ENCODE results near the gene METRN. TPM values are rescaled to one million over a fixed set of nuclear protein-coding genes. Genes with fewer than 3 reads are reported as not detected.

Gene METRN
- polyA plus RNA-seq (ENCODE audit: insufficient read length): 6.3 TPM
- long read RNA-seq, donor 1, transcript METRN-201 (3 exons, 915 nt): minor isoform, 6 of 21 reads
- long read RNA-seq, donor 1, transcript METRN-204 (4 exons, 3,325 nt): major isoform, 15 of 21 reads
- long read RNA-seq, donor 1, partial matches to known transcripts: 0 of 21 reads
- long read RNA-seq, donor 1, other reads (novel, unspliced or antisense): 0 of 21 reads
- long read RNA-seq, donor 2, transcript METRN-204 (4 exons, 3,325 nt): major isoform, 12 of 16 reads
- long read RNA-seq, donor 2, partial matches to known transcripts: 0 of 16 reads
- long read RNA-seq, donor 2, other reads (novel, unspliced or antisense): 0 of 16 reads
- long read RNA-seq, donor 3, transcript METRN-204 (4 exons, 3,325 nt): major isoform, 12 of 20 reads
- long read RNA-seq, donor 3, partial matches to known transcripts: 5 of 20 reads
- long read RNA-seq, donor 3, other reads (novel, unspliced or antisense): 0 of 20 reads
- long read RNA-seq, donor 4, partial matches to known transcripts: 0 of 3 reads
- long read RNA-seq, donor 4, other reads (novel, unspliced or antisense): 0 of 3 reads
- long read RNA-seq, donor 5, transcript METRN-201 (3 exons, 915 nt): minor isoform, 14 of 43 reads
- long read RNA-seq, donor 5, transcript METRN-204 (4 exons, 3,325 nt): major isoform, 28 of 43 reads
- long read RNA-seq, donor 5, partial matches to known transcripts: 0 of 43 reads
- long read RNA-seq, donor 5, other reads (novel, unspliced or antisense): 0 of 43 reads
- long read RNA-seq, donor 6, transcript METRN-204 (4 exons, 3,325 nt): major isoform, 10 of 14 reads
- long read RNA-seq, donor 6, partial matches to known transcripts: 0 of 14 reads
- long read RNA-seq, donor 6, other reads (novel, unspliced or antisense): 0 of 14 reads
- long read RNA-seq, donor 7, transcript METRN-201 (3 exons, 915 nt): minor isoform, 10 of 32 reads
- long read RNA-seq, donor 7, transcript METRN-204 (4 exons, 3,325 nt): major isoform, 21 of 32 reads
- long read RNA-seq, donor 7, partial matches to known transcripts: 0 of 32 reads
- long read RNA-seq, donor 7, other reads (novel, unspliced or antisense): 0 of 32 reads
- long read RNA-seq, donor 8, transcript METRN-204 (4 exons, 3,325 nt): major isoform, 5 of 6 reads
- long read RNA-seq, donor 8, partial matches to known transcripts: 0 of 6 reads
- long read RNA-seq, donor 8, other reads (novel, unspliced or antisense): 0 of 6 reads

DNA sequence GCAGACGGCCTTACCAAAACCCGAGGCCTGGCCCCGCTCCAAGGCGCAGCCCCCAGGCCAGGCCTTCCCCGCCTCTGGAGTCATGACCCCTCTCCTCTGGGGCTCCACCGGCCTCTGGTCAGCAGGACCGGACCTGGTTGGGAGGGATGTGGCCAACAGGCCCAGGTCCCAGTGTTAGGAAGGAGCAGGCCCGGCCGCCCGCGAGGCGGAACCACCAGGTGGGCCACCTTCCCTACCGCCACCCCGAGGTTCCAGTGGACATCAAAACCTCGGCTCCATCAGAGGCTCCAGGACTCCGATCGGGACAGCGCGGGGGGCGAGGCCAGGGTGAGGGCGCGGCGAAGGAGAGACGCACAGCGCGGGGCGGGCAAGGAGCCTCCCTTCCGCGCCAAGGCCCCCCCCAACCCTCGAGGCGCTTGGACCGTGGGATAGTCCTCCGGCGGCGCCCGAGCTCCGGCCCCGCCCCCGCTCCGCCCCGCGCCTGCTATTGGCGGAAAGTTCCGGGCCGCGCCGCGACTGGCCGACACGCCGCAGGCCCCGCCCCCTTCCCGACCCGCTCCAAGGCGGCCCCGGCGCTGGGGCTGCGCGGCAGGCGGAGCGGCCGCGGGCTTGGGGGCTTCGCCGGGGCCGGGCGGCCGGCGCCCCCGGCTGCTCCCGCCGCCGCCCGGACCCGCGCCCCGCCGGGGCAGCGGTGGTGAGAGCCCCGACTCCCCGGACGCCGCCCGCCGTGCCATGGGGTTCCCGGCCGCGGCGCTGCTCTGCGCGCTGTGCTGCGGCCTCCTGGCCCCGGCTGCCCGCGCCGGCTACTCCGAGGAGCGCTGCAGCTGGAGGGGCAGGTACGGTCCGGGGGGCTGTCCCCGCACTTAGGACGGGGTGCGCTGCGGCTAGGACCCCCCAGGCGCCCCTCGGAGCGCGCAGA, at the start of gene METRN:
METRN (plus strand) TSS at position 561 of the 919 bp plus-strand sequence; CDS start at position 733, 172 bp downstream.
- no peak for DNase-seq

DNA sequence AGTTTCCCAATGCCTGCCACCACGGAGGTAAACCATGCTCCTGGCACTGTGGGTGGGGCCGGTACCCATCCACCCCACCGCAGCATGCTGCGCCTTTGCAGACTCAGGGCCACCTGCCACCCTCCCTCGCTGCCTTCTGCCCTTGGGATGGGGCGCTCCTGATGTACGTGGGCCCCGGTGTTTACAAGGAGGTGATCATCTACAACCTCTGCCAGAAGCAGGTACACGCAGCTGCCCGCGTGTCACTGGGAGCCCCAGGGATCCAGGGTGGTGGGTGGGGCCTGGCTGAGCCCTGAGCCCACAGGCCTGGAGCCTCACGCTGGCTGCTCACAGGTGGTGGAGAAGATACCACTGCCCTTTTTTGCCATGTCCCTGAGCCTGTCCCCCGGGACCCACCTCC, 48.3 kb upstream of the METRN start:
- no peak for DNase-seq

DNA sequence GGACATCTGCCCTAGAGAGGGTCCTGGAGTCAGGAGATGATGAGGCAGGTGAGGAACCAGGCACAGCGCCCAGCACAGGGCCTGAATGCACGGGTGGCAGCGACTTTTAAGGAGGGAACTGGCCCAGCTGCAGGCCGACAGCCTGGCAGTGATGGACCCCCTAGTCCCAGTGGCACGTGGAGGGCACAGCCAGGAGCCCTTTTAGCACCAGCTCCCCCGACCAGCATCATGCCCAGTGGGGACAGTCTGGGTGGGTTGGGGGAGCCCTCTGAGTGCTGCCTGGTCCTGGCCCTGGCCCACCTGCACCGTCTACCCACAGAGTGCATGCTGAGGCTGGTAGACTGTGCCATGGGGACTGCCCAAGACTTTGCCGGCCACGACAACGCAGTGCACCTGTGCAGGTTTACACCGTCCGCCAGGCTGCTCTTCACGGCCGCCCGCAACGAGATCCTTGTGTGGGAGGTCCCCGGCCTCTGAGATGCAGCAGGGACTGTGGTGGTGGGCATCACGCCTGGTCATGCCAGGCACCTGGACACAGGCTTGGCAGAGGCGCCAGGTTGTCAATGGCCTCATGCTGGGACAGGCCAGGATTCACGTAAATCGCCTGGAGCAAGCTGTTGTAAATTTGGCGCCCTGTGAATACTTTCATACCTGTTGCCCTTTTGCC, 47.7 kb upstream of the METRN start:
- DNase-seq: no peak

DNA sequence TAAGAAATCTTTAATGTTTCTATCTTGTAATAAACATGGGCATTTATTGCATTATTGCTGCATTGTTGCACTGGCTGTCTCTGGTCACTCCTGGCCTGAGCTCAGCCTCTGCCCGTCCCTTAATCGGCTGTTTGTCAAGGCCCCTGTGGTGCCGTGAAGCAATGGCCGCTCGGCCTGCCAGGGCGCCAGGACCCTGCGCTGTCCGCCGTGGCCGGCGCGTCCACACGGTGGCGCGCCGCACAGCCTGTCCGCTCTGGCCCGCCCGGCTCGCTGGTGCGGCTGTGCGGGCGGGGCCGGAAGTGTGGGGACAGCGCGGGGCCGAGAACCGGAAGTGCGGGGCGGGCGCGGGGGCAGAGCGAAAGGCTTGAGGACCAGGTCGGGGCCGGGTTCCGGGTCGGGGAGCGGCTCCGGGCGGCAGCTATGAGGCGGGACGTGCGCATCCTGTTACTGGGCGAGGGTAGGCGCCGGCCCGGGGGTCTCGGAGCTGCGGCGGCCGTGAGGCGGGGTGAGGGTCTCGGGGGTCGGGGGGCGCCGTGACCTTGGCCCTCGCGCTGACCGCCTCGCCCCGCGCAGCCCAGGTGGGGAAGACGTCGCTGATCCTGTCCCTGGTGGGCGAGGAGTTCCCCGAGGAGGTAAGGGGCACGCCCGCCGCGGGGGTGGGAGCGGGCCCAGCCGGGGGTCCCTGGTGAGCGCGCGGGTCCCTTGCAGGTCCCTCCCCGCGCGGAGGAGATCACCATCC, 47.0 kb upstream of the METRN start, which contains the start of gene RHOT2:
RHOT2 (plus strand) TSS at position 353 of the 739 bp plus-strand sequence; CDS start at position 421, 68 bp downstream.
- peak; percentile 89 for DNase-seq

DNA sequence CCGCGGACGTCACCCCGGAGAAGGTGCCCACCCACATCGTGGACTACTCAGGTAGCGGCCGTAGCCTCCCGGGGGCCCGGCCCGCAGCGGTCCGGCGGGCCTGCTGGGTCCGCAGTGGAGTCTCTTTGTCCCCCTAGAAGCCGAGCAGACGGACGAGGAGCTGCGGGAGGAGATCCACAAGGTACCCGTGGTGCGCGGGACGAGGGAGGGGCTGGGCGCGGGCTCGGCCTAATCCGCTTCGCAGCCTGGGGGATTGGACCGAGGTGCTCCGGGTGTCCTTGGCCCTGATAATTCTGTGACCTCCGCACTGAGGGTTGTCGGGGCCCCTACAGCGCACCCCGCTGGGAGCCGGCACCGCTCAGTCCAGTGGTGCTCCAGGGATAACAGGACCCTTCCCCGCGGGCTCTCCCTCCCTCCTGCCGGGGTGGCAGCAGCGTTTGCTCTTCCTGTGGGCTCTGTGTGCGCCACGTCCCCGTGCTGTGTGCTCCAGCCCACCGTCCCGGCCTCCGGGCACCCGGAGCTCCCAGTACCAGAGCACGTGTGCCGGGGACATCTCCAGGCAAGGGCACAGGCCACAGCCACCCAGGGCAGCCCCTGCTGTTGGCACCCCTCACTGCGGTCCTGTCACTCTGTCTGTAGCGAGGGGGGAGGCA, 46.3 kb upstream of the METRN start:
- DNase-seq: no peak

DNA sequence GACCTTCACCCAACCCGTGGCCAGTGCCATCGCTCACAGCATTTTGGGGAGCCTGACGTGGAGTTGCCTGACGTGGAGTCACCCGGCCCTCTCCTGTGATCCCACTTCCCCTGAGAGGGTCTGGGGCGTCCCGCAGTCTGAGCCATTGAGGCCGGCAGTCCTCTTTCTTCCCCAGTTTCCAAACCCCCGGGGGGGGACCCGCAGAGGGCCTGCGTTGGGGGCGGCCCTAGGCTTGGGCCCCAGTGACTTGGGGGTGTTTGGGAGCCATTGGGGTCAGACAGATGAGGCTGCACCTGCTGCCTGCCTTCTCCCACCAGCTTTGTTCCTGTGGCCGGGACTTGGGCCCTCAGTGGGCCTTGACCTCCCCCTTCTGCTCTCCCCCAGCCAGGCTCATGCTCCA, 45.3 kb upstream of the METRN start:
- DNase-seq: no peak

DNA sequence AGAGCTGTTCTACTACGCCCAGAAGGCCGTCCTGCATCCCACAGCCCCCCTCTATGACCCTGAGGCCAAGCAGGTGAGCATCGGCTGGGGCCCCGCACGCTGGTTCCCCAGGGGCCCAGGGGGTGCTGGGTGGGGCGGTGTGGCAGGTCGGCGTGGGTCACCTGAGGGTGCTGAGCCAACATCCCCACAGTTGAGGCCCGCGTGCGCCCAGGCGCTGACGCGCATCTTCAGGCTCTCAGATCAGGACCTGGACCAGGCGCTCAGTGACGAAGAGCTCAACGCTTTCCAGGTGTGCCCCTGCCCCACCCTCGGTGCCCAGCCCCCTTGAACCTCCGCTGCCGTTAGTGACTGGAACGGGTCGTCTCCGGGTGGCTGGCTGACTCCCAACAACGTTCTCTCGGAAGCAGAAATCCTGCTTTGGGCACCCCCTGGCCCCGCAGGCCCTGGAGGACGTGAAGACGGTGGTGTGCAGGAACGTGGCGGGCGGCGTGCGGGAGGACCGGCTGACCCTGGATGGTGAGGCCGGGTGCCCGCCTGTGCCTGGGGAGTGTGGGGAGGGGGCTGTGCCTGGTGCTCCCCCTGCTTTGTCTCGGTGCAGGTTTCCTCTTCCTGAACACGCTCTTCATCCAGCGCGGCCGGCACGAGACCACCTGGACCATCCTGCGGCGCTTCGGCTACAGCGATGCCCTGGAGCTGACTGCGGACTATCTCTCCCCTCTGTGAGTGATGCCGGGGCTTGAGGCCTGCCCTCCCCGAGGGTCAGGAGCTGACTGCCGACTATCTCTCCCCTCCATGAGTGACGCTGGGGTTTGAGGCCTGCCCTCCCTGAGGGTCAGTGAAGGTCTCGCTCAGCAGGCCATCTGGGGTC, 44.2 kb upstream of the METRN start:
- DNase-seq: no peak

DNA sequence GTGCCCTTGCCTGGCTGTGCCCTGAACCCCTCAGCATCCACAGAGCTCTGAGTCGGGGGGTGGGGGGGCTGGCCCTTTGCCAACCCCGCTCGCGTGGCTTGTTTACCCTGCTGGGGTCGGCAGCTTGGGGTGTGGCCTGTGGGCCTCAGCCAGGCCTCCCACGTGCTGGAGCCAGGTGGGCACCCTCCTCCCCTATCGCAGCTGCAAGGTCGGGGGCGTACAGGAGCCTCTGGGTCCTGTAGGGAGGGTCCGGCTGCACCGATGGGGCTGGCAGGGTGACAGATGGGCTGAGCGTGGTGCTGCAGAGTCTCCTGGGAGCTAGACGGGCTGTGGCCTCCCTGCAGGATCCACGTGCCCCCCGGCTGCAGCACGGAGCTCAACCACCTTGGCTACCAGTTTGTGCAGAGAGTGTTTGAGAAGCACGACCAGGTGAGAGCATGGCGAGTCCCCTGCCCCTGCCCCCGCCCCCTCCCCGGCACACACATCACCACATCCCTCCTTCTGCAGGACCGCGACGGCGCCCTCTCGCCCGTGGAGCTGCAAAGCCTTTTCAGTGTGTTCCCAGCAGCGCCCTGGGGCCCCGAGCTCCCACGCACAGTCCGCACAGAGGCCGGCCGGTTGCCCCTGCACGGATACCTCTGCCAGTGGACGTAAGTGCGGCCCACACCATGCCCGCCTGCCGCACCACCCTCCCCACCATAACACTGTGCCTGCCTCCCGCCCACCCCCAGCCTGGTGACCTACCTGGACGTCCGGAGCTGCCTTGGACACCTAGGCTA, 43.4 kb upstream of the METRN start:
- DNase-seq: no peak

DNA sequence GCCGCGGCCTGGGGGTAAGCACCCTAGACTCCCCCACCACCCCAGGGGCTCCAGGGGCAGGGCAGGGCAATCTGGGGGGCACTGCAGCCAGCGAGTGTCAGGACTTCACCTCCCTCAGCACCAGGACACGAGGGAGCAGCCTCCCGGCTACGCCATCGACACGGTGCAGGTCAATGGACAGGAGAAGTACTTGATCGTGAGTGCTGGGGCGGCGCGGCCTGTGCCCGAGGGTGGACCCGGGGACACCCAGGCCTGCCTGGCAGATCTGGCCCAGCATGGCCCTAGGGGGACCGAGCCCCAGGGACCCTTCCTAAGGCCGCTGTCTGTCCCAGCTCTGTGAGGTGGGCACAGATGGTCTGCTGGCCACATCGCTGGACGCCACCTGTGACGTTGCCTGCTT, 42.5 kb upstream of the METRN start:
- DNase-seq: no peak

DNA sequence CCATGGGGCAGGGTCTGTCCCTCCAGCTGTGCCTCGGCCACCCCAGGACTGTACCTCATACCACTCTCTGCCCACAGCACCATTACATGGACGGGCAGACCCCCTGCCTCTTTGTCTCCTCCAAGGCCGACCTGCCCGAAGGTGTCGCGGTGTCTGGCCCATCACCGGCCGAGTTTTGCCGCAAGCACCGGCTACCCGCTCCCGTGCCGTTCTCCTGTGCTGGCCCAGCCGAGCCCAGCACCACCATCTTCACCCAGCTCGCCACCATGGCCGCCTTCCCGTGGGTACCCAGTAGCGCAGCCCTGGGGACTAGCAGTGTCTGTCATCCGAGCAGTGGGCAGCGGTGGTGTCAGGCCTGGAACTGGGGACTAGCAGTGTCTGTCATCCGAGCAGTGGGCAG, 42.1 kb upstream of the METRN start:
- no peak for DNase-seq

DNA sequence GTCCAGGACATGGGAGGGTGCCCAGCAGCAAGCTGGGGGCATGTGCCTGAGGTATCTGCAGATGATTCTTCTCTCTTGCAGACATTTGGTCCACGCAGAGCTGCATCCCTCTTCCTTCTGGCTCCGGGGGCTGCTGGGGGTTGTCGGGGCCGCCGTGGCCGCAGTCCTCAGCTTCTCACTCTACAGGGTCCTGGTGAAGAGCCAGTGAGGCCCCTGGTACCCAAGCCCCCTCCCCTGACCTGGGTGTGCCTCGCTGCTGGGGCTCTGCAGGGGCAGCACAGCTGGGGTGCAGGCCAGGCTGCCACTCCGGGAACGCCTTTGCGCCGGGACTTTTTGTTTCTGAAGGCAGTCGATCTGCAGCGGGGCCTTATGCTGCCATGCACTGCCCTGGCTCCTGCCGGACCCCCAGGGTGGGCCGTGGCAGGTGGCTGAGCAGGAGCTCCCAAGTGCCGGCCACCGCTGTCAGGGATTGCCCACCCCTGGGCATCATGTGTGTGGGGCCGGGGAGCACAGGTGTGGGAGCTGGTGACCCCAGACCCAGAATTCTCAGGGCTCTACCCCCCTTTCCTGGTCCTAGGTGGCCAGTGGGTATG, 41.4 kb upstream of the METRN start:
- DNase-seq: no peak

DNA sequence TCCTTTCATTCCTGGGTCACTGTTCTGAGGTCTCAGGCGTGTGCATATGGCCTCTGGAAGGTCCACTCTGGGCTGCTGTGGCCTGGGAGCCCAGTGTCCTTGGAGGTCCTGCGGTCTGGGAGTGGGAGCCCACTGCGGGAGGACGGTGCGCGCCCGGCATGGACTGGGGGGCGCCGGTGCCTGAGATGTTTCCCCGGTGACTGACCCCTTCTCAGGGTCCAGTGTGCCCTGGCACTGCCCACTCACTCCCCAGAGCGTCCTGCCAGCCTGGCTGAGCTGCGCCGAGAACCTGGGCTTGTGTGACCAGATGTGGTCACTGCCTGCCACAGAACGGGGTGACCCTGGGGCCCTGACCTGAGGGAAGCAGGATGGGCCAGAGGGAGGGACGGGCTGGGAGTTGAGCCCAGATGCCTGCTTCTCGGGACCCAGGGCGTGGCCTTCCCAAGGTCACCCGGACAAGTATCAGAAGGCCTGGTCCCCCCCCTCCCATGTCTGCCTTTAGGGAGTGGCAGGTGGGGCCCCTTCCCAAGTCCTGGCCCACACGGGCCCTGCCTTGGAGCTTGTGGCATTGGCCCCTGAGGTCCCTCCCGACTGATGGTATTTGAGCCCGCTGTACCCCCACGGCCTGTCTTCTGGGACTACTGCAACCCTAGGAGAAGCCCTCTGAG, 40.6 kb upstream of the METRN start:
- no peak for DNase-seq

DNA sequence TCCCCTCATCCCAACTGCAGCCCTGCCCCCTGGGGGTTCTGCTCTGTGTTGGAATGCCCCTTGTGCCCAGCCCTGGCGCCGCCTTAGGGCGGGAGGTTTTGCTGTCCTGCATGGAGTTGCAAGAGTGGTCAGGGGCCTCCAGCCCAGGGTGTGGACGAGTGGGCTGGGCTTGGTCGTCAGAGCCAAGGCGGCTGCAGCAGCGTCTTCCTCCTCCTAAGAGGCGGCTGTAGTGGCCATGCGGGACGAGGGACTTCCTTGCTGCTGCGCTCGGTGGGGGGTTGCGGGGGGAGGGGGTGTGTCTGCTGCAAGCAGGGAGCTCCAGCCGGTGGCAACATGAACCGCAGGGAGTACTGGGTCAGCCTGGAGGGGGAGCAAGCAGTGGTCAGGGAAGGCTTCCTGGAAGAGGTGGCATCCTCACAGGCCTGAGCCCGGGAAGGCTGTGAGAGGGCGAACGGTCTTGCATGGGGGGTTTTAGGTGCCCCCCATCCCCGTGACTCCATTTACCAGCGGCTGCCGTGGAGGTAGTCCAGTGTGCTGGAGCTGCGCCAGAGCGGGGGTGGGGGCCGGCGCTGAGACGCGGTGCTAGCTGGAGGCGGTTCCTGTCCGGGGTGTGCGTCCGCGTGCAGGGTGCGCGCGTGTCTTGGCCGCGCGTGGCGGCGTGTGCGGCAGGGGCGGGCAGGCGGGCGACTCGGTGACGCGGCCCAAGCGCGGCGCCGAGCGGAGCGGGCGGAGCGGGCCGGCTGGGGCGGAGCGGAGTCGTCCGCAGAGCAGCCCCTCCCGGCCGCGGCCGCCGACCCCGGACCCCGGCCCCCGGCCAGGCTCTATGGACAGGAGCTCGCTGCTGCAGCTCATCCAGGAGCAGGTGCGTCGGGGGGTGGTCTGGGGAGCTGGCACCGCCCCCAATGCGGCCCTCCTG, 39.7 kb upstream of the METRN start, which contains the start of gene RHBDL1:
RHBDL1 (plus strand) TSS at position 704 of the 916 bp plus-strand sequence; CDS start at position 824, 120 bp downstream.
- no peak for DNase-seq

DNA sequence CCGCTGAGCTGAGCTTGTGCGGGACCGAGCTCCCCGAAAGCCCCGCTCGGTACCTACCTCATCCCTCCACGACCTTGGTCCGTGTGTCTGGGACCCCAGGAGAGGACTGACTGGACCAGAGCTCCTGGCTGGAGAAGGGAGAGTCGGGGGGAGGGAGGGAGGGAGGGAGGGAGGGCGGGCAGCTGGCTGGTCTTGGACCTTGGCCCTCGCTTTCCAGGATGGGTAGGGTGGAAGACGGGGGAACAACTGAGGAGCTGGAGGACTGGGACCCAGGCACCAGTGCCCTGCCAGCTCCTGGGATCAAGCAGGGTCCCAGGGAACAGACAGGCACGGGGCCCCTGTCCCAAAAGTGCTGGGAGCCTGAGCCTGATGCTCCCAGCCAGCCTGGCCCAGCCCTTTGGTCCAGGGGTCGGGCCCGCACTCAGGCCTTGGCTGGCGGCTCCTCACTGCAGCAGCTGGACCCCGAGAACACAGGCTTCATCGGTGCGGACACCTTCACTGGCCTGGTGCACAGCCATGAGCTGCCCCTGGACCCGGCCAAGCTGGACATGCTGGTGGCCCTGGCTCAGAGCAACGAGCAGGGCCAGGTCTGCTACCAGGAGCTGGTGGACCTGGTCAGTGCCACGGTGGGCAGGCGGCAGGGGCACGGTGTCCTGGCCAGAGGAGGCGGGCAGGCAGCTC, 38.9 kb upstream of the METRN start:
- DNase-seq: no peak

DNA sequence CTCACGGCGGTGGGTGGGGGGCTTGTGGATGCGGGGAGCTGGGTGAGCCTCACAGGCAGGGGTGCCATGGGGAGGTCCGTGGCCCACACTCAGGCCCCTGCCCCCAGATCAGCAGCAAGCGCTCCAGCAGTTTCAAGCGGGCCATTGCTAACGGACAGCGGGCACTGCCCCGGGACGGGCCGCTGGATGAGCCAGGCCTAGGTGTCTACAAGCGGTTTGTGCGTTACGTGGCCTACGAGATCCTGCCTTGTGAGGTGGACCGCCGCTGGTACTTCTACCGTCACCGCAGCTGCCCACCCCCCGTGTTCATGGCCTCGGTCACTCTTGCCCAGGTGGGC, 38.4 kb upstream of the METRN start:
- DNase-seq: no peak

Data from left kidney (tissue), 8 donors.